OCI-LY3 (cell line): ENCODE measurements around the gene ST6GALNAC5.

Source experiments
- H2AFZ ChIP-seq: fragments of 200-600, 300-600 bp; shearing (Covaris generic); 2 replicates; pipeline ENCODE4 v1.6.0; 2014; ENCODE audit warnings: antibody characterized with exemption, low read depth, low read length
- H3K27ac ChIP-seq: fragments of 200-600, 300-600 bp; sonication (generic); 2 replicates; pipeline ENCODE4 v1.5.1; 2014; ENCODE audit warnings: mild to moderate bottlenecking, low read length, moderate library complexity, mixed read lengths
- H3K27me3 ChIP-seq: fragments of 200-600, 300-600 bp; sonication (generic); 2 replicates; pipeline ENCODE4 v1.6.1; 2014; ENCODE audit warnings: low read depth, low read length, mixed read lengths
- H3K36me3 ChIP-seq: fragments of 200-600, 300-600 bp; sonication (generic); replicated peaks from 2 replicates; pipeline ENCODE3; 2014; ENCODE audit warnings: low read depth, low read length, mixed read lengths
- H3K4me1 ChIP-seq: fragments of 300-600, 200-600 bp; sonication (generic); 2 replicates; pipeline ENCODE4 v1.6.1; 2014; ENCODE audit warnings: low read length, mixed read lengths
- H3K4me2 ChIP-seq: fragments of 200-600, 300-600 bp; sonication (generic); 2 replicates; pipeline ENCODE4 v1.6.1; 2014; ENCODE audit warnings: low read length, mixed read lengths
- H3K4me3 ChIP-seq: fragments of 300-600, 200-600 bp; sonication (generic); 2 replicates; pipeline ENCODE4 v1.5.1; 2014; ENCODE audit warnings: antibody characterized with exemption, mild to moderate bottlenecking, low read length, moderate library complexity
- H3K79me2 ChIP-seq: fragments of 300-600, 200-600 bp; shearing (Covaris generic); 2 replicates; pipeline ENCODE4 v1.6.1; 2014; ENCODE audit warnings: mild to moderate bottlenecking, low read length, mixed read lengths
- H3K9ac ChIP-seq: fragments of 300-600, 200-600 bp; shearing (Covaris generic); 2 replicates; pipeline ENCODE4 v1.6.0; 2014; ENCODE audit warnings: mild to moderate bottlenecking, low read length, moderate library complexity
- H3K9me3 ChIP-seq: fragments of 200-600, 300-600 bp; shearing (Covaris generic); 2 replicates; pipeline ENCODE4 v1.6.1; 2014; ENCODE audit warnings: low read length, mixed read lengths; ENCODE audit not compliant: insufficient read depth
- H4K20me1 ChIP-seq: fragments of 200-600, 300-600 bp; sonication (generic); 2 replicates; pipeline ENCODE4 v1.6.1; 2016; ENCODE audit warnings: low read length, mixed read lengths; ENCODE audit not compliant: insufficient read depth
- EZH2phosphoT487 ChIP-seq: fragments of 200-600 bp; shearing (Covaris generic); IDR thresholded peaks from 2 replicates; pipeline ENCODE4 v1.6.1; 2018; ENCODE audit warnings: antibody characterized with exemption, mixed run types, low read depth
- TF ChIP-seq, protein P1 (sequence below): fragments of 200-600, 300-600 bp; sonication (generic); IDR thresholded peaks from 2 replicates; pipeline ENCODE4 v1.5.1; 2014; ENCODE audit warnings: antibody characterized with exemption, low read length, low read depth

Gene ST6GALNAC5

DNA sequence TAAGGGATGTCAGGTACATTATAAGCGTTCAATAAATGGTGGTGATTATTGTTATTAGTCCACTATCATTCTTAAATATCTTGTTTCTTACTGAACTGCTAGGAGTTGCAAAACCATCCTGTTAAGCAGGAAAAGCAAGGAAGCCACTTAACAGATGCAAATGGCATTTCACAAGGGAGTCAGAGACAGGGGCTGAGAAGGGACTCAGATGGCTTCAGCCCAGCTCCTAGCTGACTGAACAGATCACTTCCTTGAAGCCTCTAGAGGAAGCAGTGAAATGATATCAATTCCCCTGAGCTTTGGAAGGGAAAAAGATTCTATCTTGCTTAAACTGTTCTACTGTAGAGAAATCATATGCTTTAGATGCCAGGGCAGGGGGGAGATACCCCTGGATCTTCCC is 151.5 kb downstream of the ST6GALNAC5 start:
- no peak overlapping the region for H2AFZ ChIP-seq
- no peak overlapping the region for H3K9ac ChIP-seq
- TF ChIP-seq EZH2phosphoT487: no peak
- TF ChIP-seq, protein P1, sequence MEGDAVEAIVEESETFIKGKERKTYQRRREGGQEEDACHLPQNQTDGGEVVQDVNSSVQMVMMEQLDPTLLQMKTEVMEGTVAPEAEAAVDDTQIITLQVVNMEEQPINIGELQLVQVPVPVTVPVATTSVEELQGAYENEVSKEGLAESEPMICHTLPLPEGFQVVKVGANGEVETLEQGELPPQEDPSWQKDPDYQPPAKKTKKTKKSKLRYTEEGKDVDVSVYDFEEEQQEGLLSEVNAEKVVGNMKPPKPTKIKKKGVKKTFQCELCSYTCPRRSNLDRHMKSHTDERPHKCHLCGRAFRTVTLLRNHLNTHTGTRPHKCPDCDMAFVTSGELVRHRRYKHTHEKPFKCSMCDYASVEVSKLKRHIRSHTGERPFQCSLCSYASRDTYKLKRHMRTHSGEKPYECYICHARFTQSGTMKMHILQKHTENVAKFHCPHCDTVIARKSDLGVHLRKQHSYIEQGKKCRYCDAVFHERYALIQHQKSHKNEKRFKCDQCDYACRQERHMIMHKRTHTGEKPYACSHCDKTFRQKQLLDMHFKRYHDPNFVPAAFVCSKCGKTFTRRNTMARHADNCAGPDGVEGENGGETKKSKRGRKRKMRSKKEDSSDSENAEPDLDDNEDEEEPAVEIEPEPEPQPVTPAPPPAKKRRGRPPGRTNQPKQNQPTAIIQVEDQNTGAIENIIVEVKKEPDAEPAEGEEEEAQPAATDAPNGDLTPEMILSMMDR: no peak
- no peaks in the 10 kb centered on the region for H3K36me3 ChIP-seq
- no peak overlapping the region for H3K27ac ChIP-seq
- H3K79me2 ChIP-seq: no peaks in the 10 kb centered on the region
- no peaks in the 10 kb centered on the region for H3K9me3 ChIP-seq
- no peaks in the 10 kb centered on the region for H3K27me3 ChIP-seq
- H3K4me2 ChIP-seq: no peak overlapping the region
- H3K4me1 ChIP-seq: no peaks in the 10 kb centered on the region
- H3K4me3 ChIP-seq: no peak overlapping the region
- H4K20me1 ChIP-seq: no peaks in the 10 kb centered on the region

DNA sequence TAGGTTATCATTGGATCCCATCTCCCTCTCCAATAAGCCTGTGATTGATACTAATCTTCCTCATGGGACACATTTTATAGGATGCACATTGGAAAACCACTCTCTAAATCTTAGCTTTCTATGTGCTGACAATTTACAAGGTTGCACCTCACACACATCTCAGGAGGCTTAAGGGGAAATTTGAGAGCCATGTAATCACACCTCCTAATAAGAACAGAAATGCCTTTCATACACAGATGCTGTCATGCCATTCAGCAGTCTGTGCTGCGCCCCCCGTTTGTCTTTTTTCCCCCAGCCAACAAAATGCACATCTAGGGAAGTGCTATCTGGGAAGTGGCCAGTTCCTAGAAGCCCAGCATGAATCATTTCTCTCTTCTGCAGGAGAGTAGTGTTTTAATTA is 154.5 kb downstream of the ST6GALNAC5 start:
- no peaks in the 10 kb centered on the region for H3K9me3 ChIP-seq
- H3K4me1 ChIP-seq: no peaks in the 10 kb centered on the region
- no peaks in the 10 kb centered on the region for H3K36me3 ChIP-seq
- H3K9ac ChIP-seq: no peak overlapping the region
- no peaks in the 10 kb centered on the region for H3K79me2 ChIP-seq
- TF ChIP-seq, protein P1: no peak
- no peak for TF ChIP-seq EZH2phosphoT487
- no peak overlapping the region for H3K4me2 ChIP-seq
- H3K27ac ChIP-seq: no peak overlapping the region
- H4K20me1 ChIP-seq: no peaks in the 10 kb centered on the region
- no peak overlapping the region for H3K4me3 ChIP-seq
- H2AFZ ChIP-seq: no peak overlapping the region
- no peaks in the 10 kb centered on the region for H3K27me3 ChIP-seq

DNA sequence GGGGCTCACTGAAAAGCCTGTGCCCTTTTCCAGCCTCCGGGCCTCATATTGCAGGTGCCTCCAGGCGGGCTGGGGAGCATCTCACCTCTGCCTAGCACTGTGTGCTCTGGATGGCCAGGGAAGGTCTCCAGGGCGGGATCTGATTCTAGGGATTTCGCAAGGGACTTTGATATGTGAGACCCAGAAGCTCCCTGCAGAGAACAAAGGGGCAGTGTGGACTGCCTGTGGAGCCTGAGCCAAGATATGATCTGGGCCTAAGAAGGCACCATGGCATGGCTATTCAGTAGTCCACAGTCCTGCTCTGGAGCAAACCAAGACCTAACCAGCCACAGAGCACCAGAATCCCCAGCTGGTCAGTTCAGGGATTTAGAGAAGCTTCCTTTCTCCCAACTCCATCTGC is 157.2 kb downstream of the ST6GALNAC5 start:
- no peak for TF ChIP-seq EZH2phosphoT487
- TF ChIP-seq, protein P1: no peak
- Histone ChIP-seq H3K36me3 (no peaks in the 10 kb centered on the region), H3K4me3 (no peak overlapping the region), H3K4me1 (no peaks in the 10 kb centered on the region), H4K20me1 (no peaks in the 10 kb centered on the region), H3K79me2 (no peaks in the 10 kb centered on the region), H3K9ac (no peak overlapping the region), H3K9me3 (no peaks in the 10 kb centered on the region), H3K4me2 (no peak overlapping the region), H2AFZ (no peak overlapping the region), H3K27ac (no peak overlapping the region), H3K27me3 (no peaks in the 10 kb centered on the region)

DNA sequence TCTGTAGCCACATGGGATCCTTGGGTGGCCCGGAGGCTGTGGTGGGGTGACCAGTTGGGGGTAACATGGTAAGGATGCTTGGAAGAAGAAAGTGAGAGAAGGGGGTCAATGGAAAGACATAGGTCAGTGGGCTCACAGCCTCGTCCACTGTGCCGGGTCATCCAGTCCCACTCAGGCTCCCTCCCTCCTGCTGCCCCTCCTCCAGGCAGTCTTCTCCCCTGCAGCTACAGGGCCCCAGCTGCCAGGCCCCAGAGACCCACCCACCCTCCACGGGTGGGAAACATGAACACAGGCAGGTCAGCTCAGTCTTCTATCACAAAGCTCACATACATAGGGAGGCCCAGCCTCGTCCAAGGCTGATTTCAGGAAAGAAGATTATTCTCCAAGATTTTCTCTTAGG is 158.3 kb downstream of the ST6GALNAC5 start:
- no peaks in the 10 kb centered on the region for H4K20me1 ChIP-seq
- no peaks in the 10 kb centered on the region for H3K36me3 ChIP-seq
- H2AFZ ChIP-seq: no peak overlapping the region
- no peak overlapping the region for H3K4me3 ChIP-seq
- H3K9ac ChIP-seq: no peak overlapping the region
- no peak overlapping the region for H3K27ac ChIP-seq
- H3K27me3 ChIP-seq: no peaks in the 10 kb centered on the region
- no peaks in the 10 kb centered on the region for H3K4me1 ChIP-seq
- no peak overlapping the region for H3K4me2 ChIP-seq
- H3K79me2 ChIP-seq: no peaks in the 10 kb centered on the region
- no peaks in the 10 kb centered on the region for H3K9me3 ChIP-seq
- TF ChIP-seq, protein P1: no peak
- no peak for TF ChIP-seq EZH2phosphoT487
